Measurements from ENCODE around the gene PRPF38A.

PRPF38A gene

GRCh38 chr1:52400131-52400530, 4.3 kb upstream of the PRPF38A start:
- DNase-seq (ENCODE audit: low spot score), result no peak

GRCh38 chr1:52402860-52403240, 1.6 kb upstream of the PRPF38A start:
- DNase-seq (ENCODE audit: low spot score), result no peak

GRCh38 chr1:52403566-52404115, 761 bp upstream of the PRPF38A start:
- peak; percentile 54 for DNase-seq (ENCODE audit: low spot score)

GRCh38 chr1:52404975-52405338, 555 bp downstream of the PRPF38A start:
- no peak for DNase-seq (ENCODE audit: low spot score)

- DNase-seq (ENCODE audit: low spot score), result no peak
Measured at GRCh38 chr1:52413410-52413989, 9.1 kb downstream of the PRPF38A start.

GRCh38 chr1:52414942-52415341, 10.5 kb downstream of the PRPF38A start:
- DNase-seq (ENCODE audit: low spot score), result no peak

GRCh38 chr1:52416811-52417210, 12.4 kb downstream of the PRPF38A start:
- no peak for DNase-seq (ENCODE audit: low spot score)

- no peak for DNase-seq (ENCODE audit: low spot score)
Measured at GRCh38 chr1:52420713-52421112, 16.3 kb downstream of the PRPF38A start.

- DNase-seq (ENCODE audit: low spot score), result no peak
Measured at GRCh38 chr1:52423055-52423454, 18.7 kb downstream of the PRPF38A start.

GRCh38 chr1:52423771-52424170, 19.4 kb downstream of the PRPF38A start:
- DNase-seq (ENCODE audit: low spot score), result peak; percentile 8

- peak; percentile 11 for DNase-seq (ENCODE audit: low spot score)
Measured at GRCh38 chr1:52424231-52424636, 19.8 kb downstream of the PRPF38A start.

GRCh38 chr1:52424813-52425212, 20.4 kb downstream of the PRPF38A start:
- DNase-seq (ENCODE audit: low spot score), result no peak

GRCh38 chr1:52426371-52426770, 22.0 kb downstream of the PRPF38A start:
- no peak for DNase-seq (ENCODE audit: low spot score)

GRCh38 chr1:52427152-52427551, 22.8 kb downstream of the PRPF38A start:
- DNase-seq (ENCODE audit: low spot score), result no peak

GRCh38 chr1:52432807-52433206, 28.4 kb downstream of the PRPF38A start:
- no peak for DNase-seq (ENCODE audit: low spot score)

GRCh38 chr1:52435211-52435610, 30.8 kb downstream of the PRPF38A start:
- DNase-seq (ENCODE audit: low spot score), result no peak

- DNase-seq (ENCODE audit: low spot score), result no peak
Measured at GRCh38 chr1:52435650-52436049, 31.2 kb downstream of the PRPF38A start.

- no peak for DNase-seq (ENCODE audit: low spot score)
Measured at GRCh38 chr1:52436817-52437216, 32.4 kb downstream of the PRPF38A start.

GRCh38 chr1:52439976-52440375, 35.6 kb downstream of the PRPF38A start:
- no peak for DNase-seq (ENCODE audit: low spot score)

- no peak for DNase-seq (ENCODE audit: low spot score)
Measured at GRCh38 chr1:52444463-52444862, 40.1 kb downstream of the PRPF38A start.

- no peak for DNase-seq (ENCODE audit: low spot score)
Measured at GRCh38 chr1:52454127-52454526, 49.7 kb downstream of the PRPF38A start.

GRCh38 chr1:52454779-52455178, 50.4 kb downstream of the PRPF38A start:
- no peak for DNase-seq (ENCODE audit: low spot score)

GRCh38 chr1:52455686-52456085, 51.3 kb downstream of the PRPF38A start:
- no peak for DNase-seq (ENCODE audit: low spot score)

- DNase-seq (ENCODE audit: low spot score), result no peak
Measured at GRCh38 chr1:52460694-52461093, 56.3 kb downstream of the PRPF38A start.

Data from germinal center (tissue), 1 donor.